Neuronal stem cell (in vitro differentiated cells): ENCODE data around the gene FERMT3.

Experiments
- DNase-seq: peaks from one replicate; pipeline ENCODE4 v3.0.0-alpha.2; 2013; ENCODE audit warnings: low spot score
- H2AFZ ChIP-seq: one replicate; pipeline ENCODE4 v1.6.1; 2013; ENCODE audit warnings: mild to moderate bottlenecking, low read length, inconsistent platforms
- H2AK5ac ChIP-seq: 2 replicates; pipeline ENCODE4 v1.6.1; 2013; ENCODE audit warnings: low read depth, mild to moderate bottlenecking, inconsistent platforms, low read length, moderate library complexity, mixed read lengths
- H2BK120ac ChIP-seq: 2 replicates; pipeline ENCODE4 v1.6.1; 2013; ENCODE audit warnings: low read depth, mild to moderate bottlenecking, inconsistent platforms, low read length, moderate library complexity, mixed read lengths
- H2BK12ac ChIP-seq: one replicate; pipeline ENCODE4 v1.6.1; 2013; ENCODE audit warnings: low read length, inconsistent platforms
- H2BK15ac ChIP-seq: 2 replicates; pipeline ENCODE4 v1.6.1; 2013; ENCODE audit warnings: mild to moderate bottlenecking, low read length, inconsistent platforms, mixed read lengths
- H2BK5ac ChIP-seq: one replicate; pipeline ENCODE4 v1.6.1; 2013; ENCODE audit warnings: inconsistent platforms, mild to moderate bottlenecking, low read length, moderate library complexity
- H3K14ac ChIP-seq: one replicate; pipeline ENCODE4 v1.6.1; 2013; ENCODE audit warnings: low read length, inconsistent platforms
- H3K18ac ChIP-seq: 2 replicates; pipeline ENCODE4 v1.6.1; 2013; ENCODE audit warnings: low read length, inconsistent platforms
- H3K23ac ChIP-seq: 2 replicates; pipeline ENCODE4 v1.6.1; 2013; ENCODE audit warnings: low read depth, mild to moderate bottlenecking, mixed read lengths, low read length, inconsistent platforms; ENCODE audit not compliant: poor library complexity
- H3K27ac ChIP-seq: replicated peaks from 3 replicates; pipeline ENCODE4 v1.5.1; 2013; ENCODE audit warnings: low read length, inconsistent platforms
- H3K27me3 ChIP-seq, 3 experiments: 2 replicates each; pipeline ENCODE4 v1.6.1; 2013; ENCODE audit warnings: low read length in 3 of 3, mild to moderate bottlenecking in 2 of 3, inconsistent platforms in 1 of 3, low read depth in 1 of 3, mixed read lengths in 1 of 3, moderate library complexity in 1 of 3; ENCODE audit not compliant: control insufficient read depth in 3 of 3, insufficient read depth in 3 of 3
- H3K36me3 ChIP-seq, 2 donors: replicated peaks in 1 of 2; 2 replicates each; pipeline ENCODE4 v1.6.1; 2013; ENCODE audit warnings: low read length in 2 of 2; ENCODE audit not compliant: control insufficient read depth in 2 of 2, insufficient read depth in 2 of 2
- H3K4ac ChIP-seq: 2 replicates; pipeline ENCODE4 v1.6.1; 2013; ENCODE audit warnings: inconsistent platforms, mild to moderate bottlenecking, low read length, moderate library complexity
- H3K4me1 ChIP-seq, 2 donors: 1 replicate in 1 of 2; 2 replicates in 1 of 2; pipeline ENCODE4 v1.6.1; 2013; ENCODE audit warnings: low read length in 2 of 2, low read depth in 1 of 2; ENCODE audit not compliant: control insufficient read depth in 2 of 2, insufficient read depth in 1 of 2
- H3K4me2 ChIP-seq: one replicate; pipeline ENCODE4 v1.6.1; 2013; ENCODE audit warnings: mild to moderate bottlenecking, low read length, inconsistent platforms; ENCODE audit not compliant: insufficient read depth, poor library complexity, severe bottlenecking
- H3K4me3 ChIP-seq, 2 donors: 2 replicates each; pipeline ENCODE4 v1.5.1; 2013; ENCODE audit warnings: low read length in 2 of 2, mild to moderate bottlenecking in 2 of 2, inconsistent platforms in 1 of 2, moderate library complexity in 1 of 2
- H3K79me1 ChIP-seq: one replicate; pipeline ENCODE4 v1.6.1; 2013; ENCODE audit warnings: low read depth, mild to moderate bottlenecking, inconsistent platforms, low read length, moderate library complexity
- H3K9ac ChIP-seq: one replicate; pipeline ENCODE4 v1.6.1; 2013; ENCODE audit warnings: mild to moderate bottlenecking, low read depth, low read length, inconsistent platforms; ENCODE audit not compliant: poor library complexity
- H3K9me3 ChIP-seq, 2 donors: replicated peaks in 1 of 2; 2 replicates each; pipeline versions ENCODE3 to v1.6.1; 2013; ENCODE audit warnings: low read length in 2 of 2, mild to moderate bottlenecking in 2 of 2, inconsistent platforms in 1 of 2, low read depth in 1 of 2, mixed read lengths in 1 of 2, moderate library complexity in 1 of 2; ENCODE audit not compliant: control insufficient read depth in 2 of 2, insufficient read depth in 1 of 2
- H4K8ac ChIP-seq: one replicate; pipeline ENCODE4 v1.6.1; 2013; ENCODE audit warnings: low read depth, mild to moderate bottlenecking, inconsistent platforms, low read length, moderate library complexity
- H4K91ac ChIP-seq: one replicate; pipeline ENCODE4 v1.6.1; 2013; ENCODE audit warnings: low read length, low read depth, mild to moderate bottlenecking, inconsistent platforms; ENCODE audit not compliant: poor library complexity
- WGBS, 2 donors: extraction: QIAGEN DNeasy Blood & Tissue Kit; methylation state at CpG; one replicate each; pipeline ENCODE4 v1.1.7; 2013; ENCODE audit warnings: missing lambda C conversion rate in 2 of 2, mixed read lengths in 1 of 2; ENCODE audit not compliant: insufficient read length in 2 of 2, insufficient replicate concordance in 1 of 2; ENCODE audit errors: extremely low coverage in 2 of 2; 5-methylcytosine and 5-hydroxymethylcytosine counted together

Gene FERMT3

DNA sequence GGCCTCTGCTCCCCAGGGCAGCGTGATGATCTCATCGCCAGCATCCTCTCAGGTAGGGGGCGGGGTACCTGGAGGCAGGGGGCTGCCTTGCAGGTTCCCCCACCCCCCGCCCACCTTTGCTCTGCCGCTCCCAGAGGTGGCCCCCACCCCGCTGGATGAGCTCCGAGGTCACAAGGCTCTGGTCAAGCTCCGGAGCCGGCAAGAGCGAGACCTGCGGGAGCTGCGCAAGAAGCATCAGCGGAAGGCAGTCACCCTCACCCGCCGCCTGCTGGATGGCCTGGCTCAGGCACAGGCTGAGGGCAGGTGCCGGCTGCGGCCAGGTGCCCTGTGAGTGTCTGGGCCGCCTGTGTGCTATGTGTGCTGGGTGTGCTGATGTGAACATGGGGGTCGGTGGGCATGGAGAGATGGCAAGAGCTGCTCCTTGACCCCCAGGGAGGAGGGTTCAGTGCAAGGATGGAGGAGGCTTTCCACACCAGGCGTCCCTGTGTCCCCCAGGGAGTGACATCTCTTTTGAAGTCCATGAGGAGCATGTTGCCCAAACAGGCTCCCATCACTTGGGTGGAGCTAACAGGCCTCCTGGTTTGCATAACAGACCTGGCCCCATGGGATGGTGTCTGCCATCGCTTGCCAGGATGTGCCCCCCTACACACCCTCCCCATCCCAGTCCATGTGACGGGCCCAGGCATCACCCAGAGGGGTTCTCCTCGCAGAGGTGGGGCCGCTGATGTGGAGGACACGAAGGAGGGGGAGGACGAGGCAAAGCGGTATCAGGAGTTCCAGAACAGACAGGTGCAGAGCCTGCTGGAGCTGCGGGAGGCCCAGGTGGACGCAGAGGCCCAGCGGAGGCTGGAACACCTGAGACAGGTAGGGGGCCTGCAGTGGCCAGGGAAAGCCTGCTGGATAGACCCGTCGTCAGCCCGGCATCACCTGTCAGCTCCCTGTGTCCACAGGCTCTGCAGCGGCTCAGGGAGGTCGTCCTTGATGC lies 58.9 kb downstream of the FERMT3 start:
- Histone ChIP-seq H3K4ac (no peak overlapping the region), H3K27me3 (no peaks in the 10 kb centered on the region), H3K36me3 (peaks cover 27 to 56% of the 10 kb centered on the region in 2 donors), H3K14ac (no peak overlapping the region), H3K4me1 (peaks cover 7 to 11% of the 10 kb centered on the region in 2 donors), H2AFZ (no peak overlapping the region), H3K27ac (no peak overlapping the region), H3K79me1 (peaks cover 5% of the 10 kb centered on the region), H2BK15ac (no peak overlapping the region), H3K9ac (peak overlapping the region; percentile 60), H2BK120ac (no peak overlapping the region), H2AK5ac (no peak overlapping the region), H4K8ac (peak overlapping the region; percentile 82), H2BK5ac (peak overlapping the region; percentile 48), H3K4me2 (no peak overlapping the region), H3K23ac (peak overlapping the region; percentile 55), H3K4me3 (no peak overlapping the region), H3K18ac (no peak overlapping the region), H3K9me3 (no peaks in the 10 kb centered on the region), H4K91ac (no peak overlapping the region), H2BK12ac (peak overlapping the region; percentile 10)
- DNase-seq: no peak
- no CpG with 5 or more reads among the region's 35 CpGs for WGBS, 2 donors

DNA sequence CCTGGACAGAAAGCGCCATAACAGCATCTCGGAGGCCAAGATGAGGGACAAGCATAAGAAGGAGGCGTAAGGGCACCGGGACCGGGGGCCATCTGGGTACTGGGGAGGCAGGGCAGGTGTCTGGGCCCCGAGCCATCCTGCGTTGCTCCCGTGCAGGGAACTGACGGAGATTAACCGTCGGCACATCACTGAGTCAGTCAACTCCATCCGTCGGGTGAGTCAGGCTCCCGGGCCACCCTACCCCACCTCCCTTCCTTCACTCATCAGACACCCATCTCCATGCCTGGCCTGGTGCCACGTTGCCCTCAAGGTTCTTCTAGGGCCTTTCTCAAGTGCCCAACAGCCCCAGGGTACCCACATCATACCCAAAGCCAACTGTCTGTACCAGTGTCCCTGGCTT lies 59.8 kb downstream of the FERMT3 start:
- H3K4me2 ChIP-seq: no peak overlapping the region
- peaks cover 3% of the 10 kb centered on the region for H3K79me1 ChIP-seq
- H3K27me3 ChIP-seq: no peaks in the 10 kb centered on the region
- no peak overlapping the region for H2AK5ac ChIP-seq
- H3K36me3 ChIP-seq: peaks cover 25 to 52% of the 10 kb centered on the region in 2 donors
- no peak overlapping the region for H3K14ac ChIP-seq
- H3K9ac ChIP-seq: no peak overlapping the region
- no peak overlapping the region for H3K4ac ChIP-seq
- no peak overlapping the region for H3K23ac ChIP-seq
- no peak overlapping the region for H2AFZ ChIP-seq
- H2BK120ac ChIP-seq: no peak overlapping the region
- H3K27ac ChIP-seq: no peak overlapping the region
- H2BK12ac ChIP-seq: no peak overlapping the region
- no peak overlapping the region for H4K8ac ChIP-seq
- no peaks in the 10 kb centered on the region for H3K9me3 ChIP-seq
- peaks cover 7 to 11% of the 10 kb centered on the region in 2 donors for H3K4me1 ChIP-seq
- H4K91ac ChIP-seq: no peak overlapping the region
- no peak for DNase-seq
- no peak overlapping the region for H3K4me3 ChIP-seq
- H3K18ac ChIP-seq: no peak overlapping the region
- WGBS, 2 donors: no CpG with 5 or more reads among the region's 15 CpGs
- no peak overlapping the region for H2BK5ac ChIP-seq
- H2BK15ac ChIP-seq: no peak overlapping the region

DNA sequence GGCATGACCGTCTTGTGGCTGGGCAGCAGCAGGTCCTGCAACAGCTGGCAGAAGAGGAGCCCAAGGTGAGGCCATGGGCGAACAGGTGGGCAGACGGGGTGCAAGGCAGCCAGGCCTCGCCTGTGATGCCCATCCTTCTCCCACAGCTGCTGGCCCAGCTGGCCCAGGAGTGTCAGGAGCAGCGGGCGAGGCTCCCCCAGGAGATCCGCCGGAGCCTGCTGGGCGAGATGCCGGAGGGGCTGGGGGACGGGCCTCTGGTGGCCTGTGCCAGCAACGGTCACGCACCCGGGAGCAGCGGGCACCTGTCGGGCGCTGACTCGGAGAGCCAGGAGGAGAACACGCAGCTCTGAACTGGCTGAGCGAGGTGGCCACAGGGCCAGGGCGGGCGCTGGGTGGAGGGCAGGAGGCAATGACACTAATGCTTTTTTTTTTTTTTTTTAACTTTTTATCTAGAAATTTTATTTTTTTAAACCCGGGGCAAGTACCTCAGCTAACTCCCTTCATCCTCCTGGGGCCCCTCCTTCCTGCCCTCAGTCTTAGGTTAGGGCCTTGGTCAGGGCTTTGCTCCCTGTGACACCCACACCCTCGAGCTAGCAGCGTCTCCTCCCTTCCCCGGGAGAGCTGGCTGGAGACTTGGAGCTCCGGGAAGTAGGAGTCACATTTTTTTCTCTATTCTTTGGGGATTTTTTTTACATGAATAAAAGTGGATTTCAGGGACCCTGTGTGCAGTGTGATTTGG lies 60.9 kb downstream of the FERMT3 start:
- WGBS, 2 donors: no CpG with 5 or more reads among the region's 27 CpGs
- H3K36me3 ChIP-seq: peaks cover 23 to 43% of the 10 kb centered on the region in 2 donors

More for the DNA sequence above, 60.9 kb downstream of the FERMT3 start:
- Histone ChIP-seq H2AK5ac (no peak overlapping the region), H3K23ac (peak overlapping the region; percentile 17), H2BK12ac (no peak overlapping the region), H3K4me2 (no peak overlapping the region), H3K79me1 (peaks cover 3% of the 10 kb centered on the region), H3K14ac (no peak overlapping the region), H2BK120ac (no peak overlapping the region), H3K9ac (no peak overlapping the region), H3K4me1 (peaks cover 13 to 16% of the 10 kb centered on the region in 2 donors), H3K18ac (no peak overlapping the region), H2BK5ac (no peak overlapping the region), H2AFZ (no peak overlapping the region), H3K4me3 (no peak overlapping the region), H3K4ac (no peak overlapping the region), H3K27me3 (no peaks in the 10 kb centered on the region), H3K9me3 (no peaks in the 10 kb centered on the region), H2BK15ac (no peak overlapping the region), H4K8ac (no peak overlapping the region), H3K27ac (no peak overlapping the region), H4K91ac (no peak overlapping the region)
- DNase-seq: no peak
